ENCODE results near the gene C1S.
"Not testable (repeated sequence)": the region's sequence is repeated elsewhere in the genome, so short reads cannot be mapped to it uniquely, and the experiment has no call there.

The C1S gene

GRCh38 chr12:7060353-7060954, at the start of gene C1S:
C1S (plus strand) TSS chr12:7060718; CDS start chr12:7061913, 1,195 bp downstream.
- FAIRE-seq = peak; percentile 85

DNA sequence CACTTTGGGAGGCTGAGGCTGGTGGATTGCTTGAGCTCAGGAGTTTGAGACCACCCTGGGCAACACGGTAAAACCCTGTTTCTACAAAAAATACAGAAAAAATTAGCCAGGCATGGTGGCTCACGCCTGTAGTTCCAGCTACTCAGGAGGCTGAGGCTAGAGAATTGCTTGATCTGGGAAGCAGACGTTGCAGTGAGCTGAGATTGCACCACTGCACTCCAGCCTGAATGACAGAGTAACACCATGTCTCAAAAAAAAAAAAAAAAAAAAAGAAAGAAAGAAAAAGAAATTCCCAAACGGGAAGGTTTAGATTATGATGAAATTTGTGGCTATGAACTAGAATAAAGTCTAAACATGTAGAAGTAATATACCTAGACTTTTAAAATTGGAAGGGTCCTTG, 49.1 kb upstream of the C1S start:
- FAIRE-seq = not testable (repeated sequence)

GRCh38 chr12:7012024-7012607, 48.4 kb upstream of the C1S start:
- FAIRE-seq = no peak

DNA sequence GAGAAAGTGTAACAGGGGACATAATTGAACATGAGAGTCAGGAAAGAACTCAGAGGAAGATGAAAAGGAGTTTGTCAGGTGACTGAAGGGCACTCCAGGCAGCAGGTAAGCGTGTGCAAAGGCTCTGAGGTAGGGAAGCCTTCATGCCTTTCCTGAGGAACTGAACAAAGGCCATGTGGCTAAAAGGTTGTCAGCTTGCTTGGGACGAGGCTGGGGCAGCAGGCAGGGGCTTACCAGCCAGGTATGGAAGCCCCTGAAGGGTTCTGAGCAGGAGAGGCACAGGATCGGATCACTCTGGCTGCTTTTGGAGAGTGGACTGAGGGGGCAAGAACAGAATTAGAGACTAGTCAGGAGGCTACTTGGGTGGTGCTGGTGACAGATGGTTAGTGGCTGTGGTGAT, 47.4 kb upstream of the C1S start:
- no peak for FAIRE-seq

DNA sequence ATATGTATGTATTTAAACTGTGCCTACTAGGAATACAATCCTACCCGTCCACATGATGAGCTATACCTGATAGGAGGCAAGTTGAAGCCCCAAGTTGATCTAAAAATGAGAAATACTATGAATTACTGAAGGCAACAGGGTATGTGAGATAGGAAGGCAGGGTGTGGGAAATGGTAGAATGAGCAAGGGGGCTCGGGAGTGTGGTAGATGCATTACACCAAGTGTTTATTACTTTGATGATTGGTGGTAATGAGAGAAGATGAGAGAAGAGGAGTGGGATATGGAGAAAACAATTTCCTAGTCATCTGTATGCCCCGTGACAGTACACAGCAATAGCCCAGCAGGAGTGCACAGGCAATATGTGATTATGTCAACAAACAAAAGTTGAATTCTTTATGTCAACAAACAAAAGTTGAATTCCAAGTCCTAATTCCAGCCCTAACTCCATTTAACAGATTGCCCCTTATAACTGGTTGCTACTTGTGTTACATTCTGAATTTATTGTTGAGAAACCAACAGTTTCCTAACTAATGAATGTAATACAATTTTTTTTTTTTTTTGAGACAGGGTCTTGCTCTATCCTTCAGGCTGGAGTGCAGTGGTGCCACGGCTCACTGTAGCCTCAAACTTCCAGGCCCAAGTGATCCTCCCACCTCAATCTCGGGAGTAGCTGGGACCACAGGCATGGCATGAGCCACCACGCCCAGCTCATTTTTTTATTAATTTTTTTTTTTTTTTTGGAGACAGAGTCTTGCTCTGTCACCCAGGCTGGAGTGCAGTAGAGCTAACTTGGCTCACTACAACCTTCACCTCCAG, 44.8 kb upstream of the C1S start:
- FAIRE-seq = no peak

DNA sequence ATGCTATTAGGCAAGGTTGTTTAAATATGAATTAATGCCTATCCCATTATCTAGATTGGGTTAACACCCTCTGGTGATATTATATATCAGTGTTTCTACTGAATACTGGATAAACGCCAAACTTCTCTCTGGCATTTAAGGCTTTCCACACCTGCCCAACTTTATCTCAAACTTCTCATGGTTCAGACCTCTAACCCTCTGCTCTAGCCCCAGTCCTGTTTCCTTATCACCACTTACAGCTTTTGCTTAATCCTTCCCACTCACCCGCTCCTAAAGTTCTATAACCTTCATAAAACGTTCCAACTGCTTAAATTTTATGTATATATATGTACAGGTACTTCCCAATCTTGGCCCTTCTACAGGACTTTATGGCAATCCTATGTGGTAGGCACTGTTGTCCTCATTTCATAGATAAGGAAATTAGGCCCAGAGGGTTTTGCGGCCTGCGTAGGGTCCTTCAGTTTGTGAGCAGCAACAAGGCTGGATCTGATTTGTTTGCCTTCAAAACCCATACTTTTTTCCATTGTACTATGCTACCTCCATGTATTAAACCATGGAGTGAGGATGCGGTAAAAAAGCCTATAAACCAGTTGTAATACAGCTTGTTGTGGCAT, 43.5 kb upstream of the C1S start:
- no peak for FAIRE-seq

GRCh38 chr12:7017870-7018349, 42.6 kb upstream of the C1S start:
- no peak for FAIRE-seq

- peak; percentile 53 for FAIRE-seq
Observed at GRCh38 chr12:7018350-7019042, 42.0 kb upstream of the C1S start, which contains the start of gene LPCAT3. LPCAT3 (minus strand) TSS chr12:7018476; CDS start chr12:7018424, 52 bp downstream.

- FAIRE-seq = peak; percentile 29
Observed at GRCh38 chr12:7019043-7019569, 41.4 kb upstream of the C1S start.

GRCh38 chr12:7021956-7022355, 38.6 kb upstream of the C1S start:
- FAIRE-seq = no peak

- FAIRE-seq = no peak
Observed at GRCh38 chr12:7023114-7023513, 37.4 kb upstream of the C1S start.

- FAIRE-seq = no peak
Observed at GRCh38 chr12:7026854-7027253, 33.7 kb upstream of the C1S start.

DNA sequence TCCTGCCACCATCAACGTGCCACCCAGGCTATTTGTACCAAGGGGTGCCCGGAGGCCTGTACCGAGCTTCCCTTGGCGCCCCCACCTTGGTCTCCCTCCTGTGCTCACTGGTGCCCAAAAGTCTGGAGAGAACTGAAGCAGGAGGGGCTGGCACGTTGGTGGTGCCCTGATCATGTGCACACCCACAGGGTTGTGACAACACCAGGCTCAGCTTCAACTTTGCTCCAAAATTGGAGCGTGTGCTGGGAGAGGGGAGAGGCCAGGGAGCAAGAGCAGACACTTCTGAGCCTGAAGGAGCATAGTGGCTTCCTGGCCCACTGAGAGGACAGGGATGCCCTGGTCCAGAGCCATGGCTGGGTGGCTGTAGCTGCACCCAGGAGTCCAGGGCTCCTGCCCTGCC, 29.2 kb upstream of the C1S start:
- no peak for FAIRE-seq

DNA sequence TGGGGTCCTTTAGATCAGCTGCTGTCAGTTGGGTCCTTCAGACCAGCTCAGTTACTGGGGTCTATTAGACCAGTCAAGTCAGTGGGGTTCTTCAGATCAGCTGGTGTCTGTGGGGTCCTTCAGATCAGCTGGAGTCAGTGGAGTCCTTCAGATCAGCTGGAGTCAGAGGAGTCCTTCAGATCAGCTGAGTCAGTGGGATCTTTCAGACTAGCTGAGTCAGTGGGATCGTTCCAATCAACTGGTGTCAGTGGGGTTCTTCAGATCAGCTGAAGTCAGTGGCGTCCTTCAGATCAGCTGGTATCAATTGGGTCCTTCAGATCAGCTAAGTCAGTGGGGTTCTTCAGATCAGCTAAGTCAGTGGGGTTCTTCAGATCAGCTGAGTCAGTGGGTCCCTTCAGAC, 27.5 kb upstream of the C1S start:
- no peak for FAIRE-seq

- FAIRE-seq = no peak
Observed at GRCh38 chr12:7034464-7034863, 26.1 kb upstream of the C1S start.

- FAIRE-seq = no peak
Observed at GRCh38 chr12:7035463-7035862, 25.1 kb upstream of the C1S start.

DNA sequence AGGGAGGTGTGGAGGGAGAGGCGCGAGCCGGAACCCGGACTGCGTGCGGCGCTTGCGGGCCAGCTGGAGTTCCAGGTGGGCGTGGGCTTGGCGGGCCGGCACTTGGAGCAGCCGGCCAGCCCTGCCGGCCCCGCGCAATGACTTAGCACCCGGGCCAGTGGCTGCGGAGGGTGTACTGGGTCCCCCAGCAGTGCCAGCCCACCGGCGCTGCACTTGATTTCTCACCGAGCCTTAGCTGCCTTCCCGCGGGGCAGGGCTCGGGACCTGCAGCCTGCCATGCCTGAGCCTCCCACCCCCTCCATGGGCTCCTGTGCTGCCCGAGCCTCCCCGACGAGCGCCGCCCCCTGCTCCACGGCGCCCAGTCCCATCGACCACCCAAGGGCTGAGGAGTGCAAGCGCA, 23.1 kb upstream of the C1S start:
- FAIRE-seq = not testable (repeated sequence)

GRCh38 chr12:7038591-7038990, 21.9 kb upstream of the C1S start:
- FAIRE-seq = no peak

DNA sequence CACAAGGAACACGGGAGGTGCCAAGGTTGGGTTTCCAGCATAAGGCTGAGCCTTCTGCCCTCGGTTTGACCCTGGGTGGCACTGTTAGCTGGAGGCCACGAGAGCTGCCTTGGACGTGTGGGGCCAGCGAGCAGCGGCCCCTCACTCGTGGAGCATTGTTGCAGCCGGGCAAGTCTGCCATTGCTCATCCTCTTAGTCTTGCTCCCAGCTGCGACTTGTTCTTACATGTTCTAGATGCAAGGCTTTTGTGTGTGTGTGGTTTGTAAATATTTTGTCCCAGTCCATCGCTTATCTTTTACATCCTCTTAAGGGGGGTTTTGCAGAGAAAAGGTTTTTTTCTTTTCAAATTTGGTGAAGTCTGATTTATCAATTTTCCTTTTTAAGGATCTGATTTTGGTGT, 21.1 kb upstream of the C1S start:
- FAIRE-seq = no peak

- no peak for FAIRE-seq
Observed at GRCh38 chr12:7042842-7043241, 17.7 kb upstream of the C1S start.

DNA sequence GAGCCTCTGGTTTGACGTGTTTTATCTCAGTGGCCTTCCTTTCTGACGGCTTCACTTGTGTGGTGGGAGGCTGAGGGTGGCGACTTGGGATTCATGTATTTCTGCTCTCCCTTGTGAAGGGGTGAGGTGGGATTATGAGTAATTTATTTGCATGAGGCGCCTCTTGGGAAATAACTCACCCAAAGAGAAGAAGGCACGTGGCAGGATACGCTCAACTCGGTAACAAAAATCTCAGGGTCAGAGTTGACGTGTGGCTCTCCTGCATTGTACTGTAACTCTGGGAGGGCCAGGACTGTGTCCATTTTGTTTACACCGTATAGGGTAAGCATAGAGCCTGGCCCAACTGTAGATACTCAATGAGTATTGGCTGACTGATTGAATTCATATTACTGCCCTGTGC, 14.6 kb upstream of the C1S start:
- FAIRE-seq = no peak

GRCh38 chr12:7046383-7047105, 14.0 kb upstream of the C1S start:
- no peak for FAIRE-seq

All from endometrium (tissue), 2 donors.